IPS-18c (cell line): Measurements from ENCODE around the gene EPB41L4B.

Experiments used
- H3K4me3 ChIP-seq: 2 replicates; pipeline ENCODE4 v1.7.0; 2013; ENCODE audit warnings: low read depth, mild to moderate bottlenecking, low read length, moderate library complexity; ENCODE audit not compliant: insufficient read depth
- H3K9me3 ChIP-seq: one replicate; pipeline ENCODE4 v1.6.1; 2013; ENCODE audit warnings: mild to moderate bottlenecking, low read length, moderate library complexity; ENCODE audit not compliant: control insufficient read depth, insufficient read depth

Gene EPB41L4B

DNA sequence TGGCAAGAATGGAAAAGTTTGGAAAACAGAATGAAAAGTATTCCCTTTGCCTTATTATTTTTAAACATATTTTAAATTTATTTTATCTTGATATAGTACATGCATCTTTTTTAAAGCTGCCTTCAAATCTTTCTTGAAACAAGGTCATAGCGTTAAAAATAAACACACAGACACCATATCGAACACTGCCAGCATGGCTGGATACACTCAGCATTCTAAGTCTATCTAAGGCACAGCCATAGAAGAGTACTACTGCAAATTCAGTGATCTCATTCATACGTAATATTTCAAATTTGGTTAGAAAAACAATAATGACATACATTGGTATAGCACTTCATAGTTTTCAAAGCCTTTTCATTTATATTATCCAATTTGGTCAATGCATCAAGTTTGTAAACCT, 57.5 kb downstream of the EPB41L4B start:
- H3K4me3 ChIP-seq = no peak overlapping the region
- H3K9me3 ChIP-seq = no peaks in the 10 kb centered on the region

GRCh38 chr9:109258481-109259302, 62.2 kb downstream of the EPB41L4B start:
- Histone ChIP-seq H3K9me3 (no peaks in the 10 kb centered on the region), H3K4me3 (no peak overlapping the region)

- H3K9me3 ChIP-seq = no peaks in the 10 kb centered on the region
- no peak overlapping the region for H3K4me3 ChIP-seq
Observed at GRCh38 chr9:109256336-109256735, 64.5 kb downstream of the EPB41L4B start.

- Histone ChIP-seq H3K4me3 (no peak overlapping the region), H3K9me3 (no peaks in the 10 kb centered on the region)
Observed at GRCh38 chr9:109255394-109255793, 65.5 kb downstream of the EPB41L4B start.

- Histone ChIP-seq H3K9me3 (no peaks in the 10 kb centered on the region), H3K4me3 (no peak overlapping the region)
Observed at GRCh38 chr9:109254317-109254716, 66.5 kb downstream of the EPB41L4B start.

- no peaks in the 10 kb centered on the region for H3K9me3 ChIP-seq
- no peak overlapping the region for H3K4me3 ChIP-seq
Observed at GRCh38 chr9:109253637-109254284, 67.1 kb downstream of the EPB41L4B start.

GRCh38 chr9:109253241-109253636, 67.6 kb downstream of the EPB41L4B start:
- no peak overlapping the region for H3K4me3 ChIP-seq
- no peaks in the 10 kb centered on the region for H3K9me3 ChIP-seq

GRCh38 chr9:109252291-109252690, 68.6 kb downstream of the EPB41L4B start:
- H3K4me3 ChIP-seq = no peak overlapping the region
- no peaks in the 10 kb centered on the region for H3K9me3 ChIP-seq

DNA sequence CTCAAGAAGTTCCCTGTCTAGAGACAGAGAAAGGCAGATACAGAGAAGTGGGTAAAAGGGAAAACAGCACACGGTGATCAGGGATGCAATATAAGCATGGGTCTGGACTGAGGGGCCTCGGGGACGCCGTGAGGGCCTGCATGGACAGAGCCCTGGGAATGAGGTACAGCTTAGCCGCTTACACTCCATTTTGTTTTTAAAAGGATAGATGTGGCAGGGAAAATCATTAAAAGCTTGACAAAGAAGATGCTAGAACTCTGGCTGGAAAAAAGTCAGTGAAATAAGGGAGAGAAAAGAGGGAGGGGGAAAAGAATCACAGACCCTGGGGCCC, 69.1 kb downstream of the EPB41L4B start:
- H3K9me3 ChIP-seq = no peaks in the 10 kb centered on the region

DNA sequence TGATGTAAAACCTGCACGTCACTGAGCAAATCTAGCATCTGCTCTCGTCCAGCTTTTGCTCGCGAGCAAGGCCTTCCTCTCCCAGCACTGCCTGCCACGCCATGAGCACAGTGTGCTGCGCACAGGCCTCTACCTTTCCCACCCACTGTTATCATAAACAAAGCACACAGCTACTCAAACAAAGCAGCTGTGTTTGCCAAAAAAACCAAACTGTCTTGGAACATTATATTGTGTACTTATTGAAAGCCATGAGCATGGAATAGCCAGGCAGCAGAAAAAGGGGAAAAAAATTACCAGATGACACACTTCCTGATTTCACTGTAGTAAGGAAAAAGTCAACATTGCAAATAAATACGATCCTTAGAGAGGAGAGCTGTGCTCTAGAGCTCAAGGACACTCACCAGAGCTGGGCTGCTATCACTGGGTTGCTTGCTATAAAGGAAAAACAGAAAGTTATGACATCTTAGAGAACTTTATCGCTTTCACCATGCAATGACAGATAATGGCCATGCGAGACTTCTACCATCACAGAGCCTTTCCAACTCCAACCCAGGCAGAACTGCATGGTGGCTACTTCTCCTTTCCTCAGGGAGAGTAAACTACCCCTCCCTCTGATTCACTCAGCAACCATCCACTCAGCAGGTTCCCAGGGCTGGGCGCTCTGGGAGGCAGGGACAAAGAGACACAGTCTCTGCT, 69.6 kb downstream of the EPB41L4B start:
- no peaks in the 10 kb centered on the region for H3K9me3 ChIP-seq
- H3K4me3 ChIP-seq = no peak overlapping the region

More for the DNA sequence above, 69.1 kb downstream of the EPB41L4B start:
- no peak overlapping the region for H3K4me3 ChIP-seq

GRCh38 chr9:109250771-109251079, 70.1 kb downstream of the EPB41L4B start:
- H3K9me3 ChIP-seq = no peaks in the 10 kb centered on the region
- H3K4me3 ChIP-seq = no peak overlapping the region

DNA sequence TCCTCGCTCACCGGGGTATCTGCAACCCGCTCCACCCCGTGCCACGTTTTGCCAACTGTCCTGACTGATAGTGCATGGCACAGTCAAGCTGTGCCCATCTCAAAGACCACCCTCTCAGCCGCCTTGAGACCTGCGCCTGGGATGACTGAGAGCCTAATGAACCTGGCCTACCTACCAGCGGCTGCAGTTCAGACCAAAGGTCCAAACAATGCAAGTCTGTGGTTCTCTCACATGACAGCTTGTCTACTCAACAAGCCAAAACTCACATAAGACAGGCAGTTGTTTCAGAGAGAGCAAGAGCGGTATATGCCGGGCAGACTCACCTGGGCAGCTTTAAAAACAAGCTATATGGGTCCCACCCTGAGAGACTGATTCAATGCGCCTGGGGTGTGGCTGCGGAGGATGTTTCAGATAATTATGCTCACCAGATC, 70.5 kb downstream of the EPB41L4B start:
- Histone ChIP-seq H3K9me3 (no peaks in the 10 kb centered on the region), H3K4me3 (no peak overlapping the region)

DNA sequence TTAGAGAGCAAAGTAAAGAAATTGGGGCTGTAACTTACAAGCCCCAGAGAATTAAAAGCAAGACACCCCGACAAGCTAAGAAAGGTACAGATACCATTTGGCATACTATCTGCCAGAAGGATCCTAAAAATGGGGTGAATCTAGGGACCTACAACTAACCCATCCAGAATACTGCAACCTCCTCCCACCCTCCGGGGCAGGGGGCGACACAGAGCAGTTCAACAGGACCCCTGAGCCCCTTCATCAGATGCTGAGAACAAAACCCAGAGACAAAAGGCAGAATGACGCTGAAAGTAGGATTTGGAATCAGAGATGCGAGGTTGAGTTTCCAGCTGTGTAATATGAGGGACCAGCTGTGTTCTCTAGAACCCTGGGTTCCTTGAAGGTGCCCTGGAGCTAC, 71.2 kb downstream of the EPB41L4B start:
- H3K4me3 ChIP-seq = no peak overlapping the region
- H3K9me3 ChIP-seq = no peaks in the 10 kb centered on the region

- H3K9me3 ChIP-seq = no peaks in the 10 kb centered on the region
Observed at GRCh38 chr9:109248133-109248581, 72.7 kb downstream of the EPB41L4B start.

DNA sequence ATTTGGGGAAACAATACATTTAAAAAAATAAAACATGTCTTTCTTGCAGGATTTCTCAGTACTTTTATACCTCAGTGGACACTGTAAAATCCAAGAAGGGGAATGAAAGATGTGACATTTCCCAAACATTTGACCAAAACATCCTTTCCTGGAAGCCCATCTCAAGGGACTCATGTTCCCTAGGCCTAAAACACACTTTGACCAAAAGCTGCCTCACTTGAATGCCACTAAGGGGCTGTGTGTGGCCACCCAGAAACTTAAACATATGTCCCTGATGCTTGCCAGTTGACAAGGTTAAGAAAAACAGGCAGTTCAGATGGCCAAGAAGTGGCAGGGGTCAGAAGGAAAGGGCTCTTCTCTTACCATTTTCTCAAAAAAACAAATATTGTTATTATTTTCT, 73.6 kb downstream of the EPB41L4B start:
- Histone ChIP-seq H3K4me3 (no peak overlapping the region), H3K9me3 (no peaks in the 10 kb centered on the region)

More at GRCh38 chr9:109248133-109248581, 72.7 kb downstream of the EPB41L4B start:
- H3K4me3 ChIP-seq = no peak overlapping the region

DNA sequence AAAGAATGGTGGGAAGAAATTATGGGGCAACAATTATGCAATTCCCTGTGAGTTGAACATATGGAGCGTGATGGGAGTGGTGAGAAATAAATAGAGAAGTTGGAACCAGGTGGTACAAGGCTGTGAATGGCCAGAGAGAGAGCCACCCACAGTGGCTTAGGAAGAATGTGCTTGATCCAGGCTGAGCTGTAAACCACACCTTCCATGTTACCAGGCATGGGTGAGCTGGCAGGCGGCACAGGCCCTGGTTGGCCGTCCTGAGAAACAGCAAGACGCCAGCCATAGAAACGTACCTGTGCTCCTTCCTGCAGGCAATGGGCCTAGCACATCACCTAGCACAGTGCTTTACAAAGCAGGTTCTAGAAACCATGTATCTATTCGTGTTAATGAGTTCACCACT, 74.3 kb downstream of the EPB41L4B start:
- no peaks in the 10 kb centered on the region for H3K9me3 ChIP-seq

GRCh38 chr9:109245310-109245897, 75.5 kb downstream of the EPB41L4B start:
- Histone ChIP-seq H3K4me3 (no peak overlapping the region), H3K9me3 (no peaks in the 10 kb centered on the region)

More for the DNA sequence above, 74.3 kb downstream of the EPB41L4B start:
- no peak overlapping the region for H3K4me3 ChIP-seq
